MM.1S (cell line): ENCODE data around the gene TCF21.

ENCODE experiments used
- EZH2 ChIP-seq: fragments of 300-600 bp; sonication (generic); optimal IDR thresholded peaks from 2 replicates; pipeline ENCODE3; 2017; ENCODE audit warnings: low read depth, mild to moderate bottlenecking, antibody characterized with exemption, low read length, mixed read lengths
- TF ChIP-seq, protein P1 (sequence below): fragments of 300-600 bp; sonication (generic); IDR thresholded peaks from 2 replicates; pipeline ENCODE4 v1.5.1; 2016; ENCODE audit warnings: antibody characterized with exemption, low read length, mixed read lengths

GRCh38 chr6:133886104-133886775, 2.7 kb upstream of the TCF21 start:
- TF ChIP-seq EZH2 = no peak
- TF ChIP-seq, protein P1, sequence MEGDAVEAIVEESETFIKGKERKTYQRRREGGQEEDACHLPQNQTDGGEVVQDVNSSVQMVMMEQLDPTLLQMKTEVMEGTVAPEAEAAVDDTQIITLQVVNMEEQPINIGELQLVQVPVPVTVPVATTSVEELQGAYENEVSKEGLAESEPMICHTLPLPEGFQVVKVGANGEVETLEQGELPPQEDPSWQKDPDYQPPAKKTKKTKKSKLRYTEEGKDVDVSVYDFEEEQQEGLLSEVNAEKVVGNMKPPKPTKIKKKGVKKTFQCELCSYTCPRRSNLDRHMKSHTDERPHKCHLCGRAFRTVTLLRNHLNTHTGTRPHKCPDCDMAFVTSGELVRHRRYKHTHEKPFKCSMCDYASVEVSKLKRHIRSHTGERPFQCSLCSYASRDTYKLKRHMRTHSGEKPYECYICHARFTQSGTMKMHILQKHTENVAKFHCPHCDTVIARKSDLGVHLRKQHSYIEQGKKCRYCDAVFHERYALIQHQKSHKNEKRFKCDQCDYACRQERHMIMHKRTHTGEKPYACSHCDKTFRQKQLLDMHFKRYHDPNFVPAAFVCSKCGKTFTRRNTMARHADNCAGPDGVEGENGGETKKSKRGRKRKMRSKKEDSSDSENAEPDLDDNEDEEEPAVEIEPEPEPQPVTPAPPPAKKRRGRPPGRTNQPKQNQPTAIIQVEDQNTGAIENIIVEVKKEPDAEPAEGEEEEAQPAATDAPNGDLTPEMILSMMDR = no peak
